Fibroblast of skin of right quadriceps (primary cell): ENCODE data around the gene FKRP.
A peak's percentile ranks its signal among the peaks of the same experiment; 100 is the strongest.

Experiments
- DNase-seq: peaks from one replicate; pipeline ENCODE4 v3.0.0-alpha.2; 2013

Gene FKRP

DNA sequence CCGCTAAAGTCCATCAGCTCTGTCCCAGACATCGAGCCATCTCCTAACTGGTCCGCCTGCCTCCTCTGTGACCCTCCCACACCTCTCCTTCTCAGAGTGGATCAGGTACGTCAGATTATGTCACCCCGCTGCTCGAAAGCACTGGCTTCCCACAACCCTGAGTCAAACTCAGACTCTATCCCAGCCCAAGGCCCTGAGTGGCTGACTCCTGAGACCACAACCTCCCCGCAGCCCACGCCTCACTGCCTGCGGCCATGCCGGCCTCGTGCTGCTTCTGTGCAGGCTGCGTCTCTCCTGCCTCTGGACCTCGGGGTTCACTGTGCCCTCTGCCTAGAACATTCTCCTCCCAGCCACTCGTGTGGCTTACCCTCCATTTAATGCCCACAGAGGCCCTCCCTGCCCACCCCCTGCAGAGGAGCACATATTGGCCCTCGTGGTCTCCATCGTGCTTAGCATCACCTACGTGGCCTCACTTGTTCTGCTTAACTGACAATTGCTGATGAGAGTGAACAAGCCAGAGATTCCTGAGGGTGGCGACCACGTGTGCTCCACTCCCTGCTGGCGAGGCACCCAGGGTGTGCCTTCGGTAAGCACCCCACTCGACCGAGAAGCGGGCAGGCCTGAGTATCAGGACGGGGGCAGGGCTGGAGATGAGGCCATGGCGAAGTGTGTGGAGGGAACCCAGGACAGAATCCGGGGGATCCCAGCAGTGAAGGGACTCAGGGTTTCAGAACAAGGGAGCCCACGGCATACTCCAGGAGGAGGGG lies 13.5 kb upstream of the FKRP start:
- no peak for DNase-seq

DNA sequence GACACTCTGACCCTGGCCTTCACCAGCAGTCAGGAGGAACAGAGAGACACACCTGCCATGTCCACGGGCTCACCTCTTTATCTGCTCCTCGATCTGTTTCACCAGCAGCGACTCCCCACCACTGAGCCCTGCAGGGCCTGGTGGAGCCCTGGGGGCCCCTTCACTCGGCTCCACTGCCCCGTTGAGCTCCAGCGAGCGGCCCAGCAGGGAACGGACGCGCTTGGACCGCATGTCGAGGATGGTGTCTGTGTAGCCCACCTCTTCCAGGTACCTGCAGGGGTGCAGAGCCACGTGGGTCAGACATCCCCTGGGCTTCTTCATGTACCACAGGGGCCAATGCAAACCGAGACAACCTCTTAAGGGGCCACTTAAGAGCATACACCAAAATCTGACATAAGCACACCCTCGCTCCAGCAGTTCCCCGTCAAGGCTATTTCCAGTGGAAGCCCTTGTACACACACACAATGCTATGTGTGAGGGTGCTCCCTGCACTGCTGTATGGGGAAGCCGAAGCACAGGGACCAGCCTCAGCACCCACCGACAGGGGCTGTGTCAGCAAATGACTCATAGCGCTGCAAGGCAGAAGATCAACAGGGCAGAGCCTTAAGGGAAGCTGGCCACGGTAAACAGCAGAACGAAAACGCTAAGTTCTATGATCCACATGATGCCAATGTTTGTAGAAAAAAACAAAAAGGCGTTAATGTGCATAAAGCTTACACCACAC lies 12.7 kb upstream of the FKRP start:
- no peak for DNase-seq

DNA sequence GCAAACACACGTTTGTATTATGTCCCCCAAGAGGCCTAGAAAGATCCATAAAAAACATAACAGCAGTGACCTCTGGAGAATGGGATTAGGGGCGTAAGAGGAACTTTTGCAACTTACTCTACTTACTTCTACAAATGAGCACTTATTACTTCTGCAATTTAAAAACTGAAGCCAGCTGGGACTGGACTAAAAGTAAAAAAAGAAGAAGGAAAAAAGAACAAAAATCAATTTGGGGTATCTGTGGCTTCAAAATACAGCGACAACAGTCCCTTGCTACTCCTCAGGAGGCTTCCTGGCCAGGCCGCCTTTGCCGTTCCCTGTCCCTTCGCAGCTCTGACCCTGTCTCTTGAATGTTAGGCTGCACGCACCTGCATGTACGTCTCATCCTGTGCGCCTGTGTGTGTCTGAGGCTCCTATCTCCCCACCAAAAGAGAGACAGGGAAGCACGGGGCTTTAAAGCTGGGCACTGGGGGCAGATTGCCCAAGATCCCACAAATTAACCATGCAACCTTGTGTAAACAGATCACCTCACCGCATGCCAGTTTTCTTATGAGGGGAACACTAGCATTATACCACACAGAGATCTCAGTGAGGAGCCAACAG lies 12.1 kb upstream of the FKRP start:
- no peak for DNase-seq

DNA sequence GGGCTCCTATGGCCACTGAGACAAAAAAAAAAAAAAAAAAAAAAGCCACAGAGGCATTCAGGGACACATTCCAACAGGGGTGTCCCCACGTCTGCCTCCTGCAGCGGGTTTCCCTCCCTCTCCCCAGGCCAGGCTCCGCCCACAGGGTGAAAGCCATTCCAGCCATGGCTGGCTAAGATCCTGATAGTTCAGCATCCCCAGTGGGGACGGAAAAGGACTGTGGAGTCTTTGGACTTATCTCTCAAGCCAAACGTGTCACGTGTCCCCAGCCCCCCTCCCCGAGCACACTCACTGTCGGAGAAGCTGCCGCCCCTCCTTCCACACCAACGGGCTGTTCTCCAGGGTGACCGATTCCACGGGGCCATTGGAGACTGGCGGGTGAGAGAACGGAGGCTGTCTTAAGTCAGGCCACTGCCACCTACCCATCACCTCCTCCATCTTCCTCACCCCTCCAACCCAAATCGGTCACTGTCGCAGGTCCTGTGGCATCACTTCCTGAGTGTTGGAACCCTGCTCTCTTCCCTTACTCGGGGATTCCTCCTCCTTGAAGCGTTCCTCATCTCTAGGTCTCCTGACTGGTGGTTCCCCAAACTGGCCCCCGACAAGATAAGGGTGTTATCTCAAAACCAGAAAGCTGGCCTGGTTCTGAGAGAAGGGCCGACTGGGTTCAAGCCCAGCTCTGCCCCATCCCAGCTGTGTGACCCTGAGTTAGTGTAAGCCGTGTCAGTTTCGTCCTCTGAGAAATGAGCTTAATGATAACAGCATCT lies 9.1 kb upstream of the FKRP start:
- no peak for DNase-seq

DNA sequence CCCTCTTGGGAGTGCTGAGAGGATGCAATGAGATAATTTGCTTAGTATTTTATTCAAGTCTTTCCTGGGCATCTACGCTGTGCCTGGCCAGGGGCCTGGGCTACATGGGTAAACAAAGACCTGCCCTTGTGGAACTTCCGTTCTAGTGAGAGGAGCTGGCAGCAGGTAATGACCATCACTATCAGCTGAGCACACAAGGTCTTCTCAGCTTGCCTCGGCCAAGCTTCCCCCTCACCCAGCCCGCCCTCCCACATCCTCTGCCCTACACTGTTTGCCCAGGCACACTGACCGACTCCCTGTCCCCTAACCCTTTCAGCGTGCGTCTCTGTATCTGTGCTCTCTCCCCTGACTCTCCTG lies 8.6 kb upstream of the FKRP start:
- no peak for DNase-seq

DNA sequence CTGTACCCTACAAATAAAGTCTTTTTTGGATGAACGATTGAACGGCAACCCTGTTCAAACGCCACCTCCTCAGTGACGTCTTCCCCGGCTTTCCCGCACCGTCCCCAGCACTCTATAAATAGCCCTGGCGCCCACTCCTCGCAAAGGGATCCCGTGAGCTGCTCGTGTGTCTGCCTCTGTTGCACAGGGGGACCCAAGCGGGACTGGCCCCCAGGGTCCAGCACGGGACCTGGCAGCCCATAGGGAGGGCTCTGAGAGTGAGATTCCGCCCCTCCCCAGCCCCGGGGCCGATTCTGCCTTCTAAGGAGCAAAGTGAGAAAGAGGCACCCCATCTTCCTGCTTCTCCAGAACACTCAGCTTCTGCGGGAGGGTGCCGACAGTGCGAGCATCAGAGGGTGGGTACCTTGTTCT lies 8.1 kb upstream of the FKRP start:
- no peak for DNase-seq

DNA sequence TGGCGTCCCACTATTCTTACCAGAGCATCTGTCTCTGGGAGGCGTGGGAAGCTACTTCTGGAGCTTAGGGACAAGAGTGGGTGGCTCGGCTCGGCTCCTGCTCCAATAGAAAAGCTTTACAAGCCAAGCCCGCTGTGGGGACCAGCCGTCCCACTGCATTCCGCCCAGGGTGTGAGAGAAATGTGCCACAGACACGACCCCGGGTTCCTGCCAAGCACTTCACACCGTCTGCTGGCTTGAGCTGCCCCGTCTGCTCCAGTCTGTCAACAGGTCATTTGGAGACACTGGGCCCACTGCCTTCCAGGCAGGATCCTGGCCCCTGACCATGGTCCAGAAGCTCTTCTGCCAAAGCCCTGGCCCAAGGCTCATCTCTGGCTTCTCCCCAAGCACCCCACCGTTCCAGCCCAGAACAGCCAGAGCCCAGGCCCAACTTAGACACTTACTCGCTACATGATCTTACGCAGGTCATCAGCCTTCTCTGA lies 6.5 kb upstream of the FKRP start:
- no peak for DNase-seq

DNA sequence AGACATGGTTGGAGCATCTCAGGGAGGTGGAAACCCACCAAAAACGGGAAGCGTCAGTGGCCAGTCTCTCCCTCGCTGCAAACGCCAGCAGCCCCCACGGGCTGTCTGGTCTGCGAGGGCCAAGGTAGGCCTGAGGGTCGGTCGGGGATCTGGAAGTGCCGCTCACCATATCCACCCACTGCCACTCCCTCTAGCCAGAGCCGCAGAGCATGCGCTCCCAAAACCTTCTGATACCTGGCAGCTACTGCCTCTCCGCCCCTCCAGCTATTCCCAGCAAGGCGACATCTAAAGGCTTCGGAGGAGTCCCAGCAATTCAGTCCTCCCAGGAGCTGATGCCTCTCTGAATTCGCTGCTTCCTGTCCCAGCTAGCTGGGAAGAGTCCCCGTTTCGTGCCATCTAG lies 4.4 kb upstream of the FKRP start:
- no peak for DNase-seq

DNA sequence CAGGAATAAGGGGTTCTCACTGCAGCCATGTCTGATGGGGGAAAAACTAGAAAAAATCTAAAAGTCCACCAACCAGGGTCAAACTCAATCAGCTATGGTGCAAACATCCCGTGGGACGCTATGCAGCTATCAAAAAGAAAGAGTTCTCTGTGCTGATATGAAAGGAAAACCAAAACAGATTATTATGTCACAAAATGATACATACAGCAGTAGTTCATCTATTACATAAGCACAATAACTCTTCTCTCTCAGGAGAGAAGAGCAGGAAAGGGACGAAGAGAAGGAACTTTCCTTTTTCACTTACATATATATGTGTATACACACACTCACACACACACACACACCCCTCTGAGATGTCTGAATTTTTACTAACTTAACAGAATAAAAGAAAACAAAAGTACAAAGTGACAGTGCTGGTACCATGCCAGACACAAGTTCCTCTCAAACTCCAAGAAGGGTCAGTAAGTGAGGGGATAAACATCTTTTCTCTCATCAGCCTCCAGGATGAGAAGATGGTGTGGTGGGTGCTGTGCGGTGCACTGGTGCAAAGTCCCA lies 2.9 kb upstream of the FKRP start:
- no peak for DNase-seq

DNA sequence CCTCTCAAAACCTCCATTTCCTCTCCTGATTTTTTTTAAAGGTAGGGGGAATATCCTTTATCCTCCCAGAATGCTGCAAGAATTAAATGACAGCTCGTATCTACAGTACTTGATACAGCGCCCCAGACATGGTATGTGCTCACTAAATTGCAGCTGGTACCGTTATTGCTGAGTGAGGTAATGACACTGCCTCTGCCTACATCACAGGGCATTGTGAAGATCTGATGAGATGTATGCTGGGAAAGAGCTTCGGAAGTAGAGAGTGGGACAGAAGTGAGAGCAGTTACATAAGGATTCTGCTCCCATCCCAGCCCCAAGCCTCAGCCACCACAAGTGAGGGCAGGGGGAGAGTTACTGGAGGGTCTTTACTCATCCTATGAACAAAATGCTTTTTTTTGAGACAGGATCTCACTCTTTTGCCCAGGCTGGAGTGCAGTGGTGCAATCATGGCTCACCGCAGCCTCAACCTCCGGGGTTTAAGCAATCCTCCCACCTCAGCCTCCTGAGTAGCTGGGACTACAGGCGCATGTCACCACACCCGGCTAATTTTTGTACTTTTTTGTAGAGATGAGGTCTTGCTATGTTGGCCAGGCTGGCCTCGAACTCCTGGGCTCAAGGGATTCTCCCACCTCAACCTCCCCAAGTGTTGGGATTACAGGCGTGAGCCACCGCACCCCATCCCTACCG lies 1.7 kb upstream of the FKRP start:
- no peak for DNase-seq

DNA sequence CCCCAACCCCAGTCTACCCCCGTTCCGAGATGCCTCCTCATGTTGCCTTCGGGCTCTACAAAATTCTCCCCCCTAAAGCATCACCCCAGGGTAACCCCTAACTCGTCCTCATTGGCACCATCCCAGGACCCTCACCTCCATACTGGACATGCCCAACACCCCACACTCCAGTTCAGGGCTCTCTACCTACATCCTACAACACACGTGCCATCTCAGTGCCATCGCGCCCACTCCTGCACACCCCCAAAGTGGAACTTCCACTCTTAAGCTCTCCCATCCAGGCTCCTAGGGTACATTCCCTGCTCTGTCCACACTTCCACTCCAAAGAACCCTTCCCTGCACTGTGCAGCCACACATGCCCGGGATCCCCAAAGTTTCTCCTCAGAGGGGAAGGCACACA lies 827 bp upstream of the FKRP start:
- no peak for DNase-seq

DNA sequence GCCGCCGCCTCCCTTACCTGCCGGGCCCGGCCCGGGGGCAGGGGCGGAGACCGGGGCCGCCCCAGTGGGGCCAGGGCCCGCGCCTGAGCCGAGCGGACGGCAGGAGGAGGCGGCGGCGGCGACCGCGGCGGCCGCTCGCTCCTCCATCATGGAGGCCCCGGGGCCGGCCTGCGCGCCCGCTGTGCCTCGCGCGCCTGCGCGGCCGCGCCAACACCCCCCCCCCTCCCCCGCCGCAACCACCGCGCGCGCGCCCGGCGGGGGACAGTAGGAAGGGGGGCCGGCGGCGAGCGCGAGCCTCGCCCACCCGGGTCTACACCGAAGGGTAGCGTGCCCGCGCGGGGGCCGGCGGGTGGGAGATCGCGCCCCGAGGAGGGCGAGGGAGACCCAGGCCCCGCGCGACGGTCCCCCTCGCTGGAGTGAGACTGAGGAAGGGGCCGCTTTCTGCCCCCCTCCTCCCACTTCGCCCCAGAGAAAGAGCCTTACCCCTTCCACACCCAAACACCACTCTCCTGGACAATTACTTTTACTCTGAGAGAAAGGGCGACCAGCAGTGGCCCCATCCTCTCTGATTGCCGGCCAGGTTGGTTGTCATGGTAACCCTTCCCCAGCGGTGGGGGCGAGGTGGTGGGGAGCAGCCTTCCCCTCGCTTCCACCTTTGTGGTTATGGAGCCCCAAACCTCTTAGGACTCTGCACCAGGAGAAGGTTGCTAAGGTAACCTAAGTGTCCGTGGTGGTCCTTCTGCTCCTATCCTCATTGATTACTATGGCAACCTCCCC lies 612 bp downstream of the FKRP start, which contains the start of gene STRN4:
Gene STRN4 (minus strand): TSS at position 170 of the 777 bp plus-strand sequence. CDS start 20 bp downstream, at position 150.
- peak; percentile 61 for DNase-seq

DNA sequence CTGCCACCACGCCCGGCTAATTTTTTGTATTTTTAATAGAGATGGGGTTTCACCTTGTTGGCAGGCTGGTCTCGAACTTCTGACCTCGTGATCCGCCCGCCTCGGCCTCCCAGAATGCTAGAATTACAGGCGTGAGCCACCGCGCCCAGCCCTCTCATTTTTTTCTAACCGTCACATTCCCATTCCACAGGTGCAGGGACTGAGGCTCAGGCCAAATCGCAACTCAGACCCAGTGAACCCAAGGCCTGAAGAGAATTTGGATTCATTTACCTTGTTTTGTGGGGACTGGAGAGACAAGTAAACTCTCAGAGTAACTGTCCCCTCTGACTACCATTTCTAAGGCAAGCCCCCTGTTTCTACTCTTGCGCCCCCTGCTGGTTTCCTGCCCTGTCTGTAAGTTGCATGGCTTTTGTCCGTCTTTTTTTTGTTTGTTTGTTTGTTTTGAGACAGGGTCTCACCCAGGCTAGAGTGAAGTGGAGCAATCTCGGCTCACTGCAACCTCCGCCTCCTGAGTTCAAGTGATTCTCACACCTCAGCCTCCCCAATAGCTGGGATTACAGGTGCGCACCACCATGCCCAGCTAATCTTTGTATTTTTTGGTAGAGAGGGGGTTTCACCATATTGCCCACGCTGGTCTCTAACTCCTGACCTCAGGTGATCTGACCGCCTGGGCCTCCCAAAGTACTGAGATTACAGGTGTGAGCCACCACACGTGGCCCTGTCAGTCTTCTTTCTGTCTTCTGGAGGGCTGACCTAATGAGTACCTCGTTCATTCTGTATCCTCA lies 2.7 kb downstream of the FKRP start:
- peak; percentile 45 for DNase-seq

DNA sequence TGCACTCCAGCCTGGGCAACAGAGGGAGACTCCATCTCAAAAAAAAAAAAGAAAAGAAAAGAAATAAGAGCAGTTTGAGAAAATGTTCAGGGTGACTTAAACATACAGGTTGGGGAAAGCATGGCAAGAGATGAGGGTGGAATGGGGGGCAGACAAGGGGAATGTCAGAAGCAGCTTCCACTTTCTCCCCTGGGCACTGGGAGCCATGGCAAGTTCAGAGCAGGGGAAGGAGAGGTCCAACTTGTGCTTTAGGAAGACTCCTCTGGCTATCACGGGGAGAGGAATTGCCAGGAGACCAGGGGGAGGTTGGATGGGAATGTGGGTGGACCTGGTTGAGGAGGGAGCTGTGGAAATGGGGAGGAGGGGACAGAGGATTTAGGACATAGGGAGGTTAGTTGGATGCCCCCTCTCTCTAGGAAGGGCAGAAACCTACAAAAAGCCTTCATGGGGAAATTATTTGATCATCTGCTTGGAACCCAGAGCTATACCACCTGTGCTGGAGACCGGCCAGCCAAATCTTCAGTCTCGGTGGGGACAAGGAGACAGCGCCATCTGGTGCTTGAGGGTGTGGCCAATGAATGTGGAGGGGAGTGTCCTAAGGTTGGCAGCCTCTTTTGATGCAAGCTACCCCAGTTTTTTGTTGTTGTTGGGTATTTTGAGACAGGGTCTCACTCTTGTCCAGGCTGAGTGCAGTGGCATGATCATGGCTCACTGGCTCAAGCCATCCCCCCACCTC lies 7.7 kb downstream of the FKRP start:
- DNase-seq: no peak

DNA sequence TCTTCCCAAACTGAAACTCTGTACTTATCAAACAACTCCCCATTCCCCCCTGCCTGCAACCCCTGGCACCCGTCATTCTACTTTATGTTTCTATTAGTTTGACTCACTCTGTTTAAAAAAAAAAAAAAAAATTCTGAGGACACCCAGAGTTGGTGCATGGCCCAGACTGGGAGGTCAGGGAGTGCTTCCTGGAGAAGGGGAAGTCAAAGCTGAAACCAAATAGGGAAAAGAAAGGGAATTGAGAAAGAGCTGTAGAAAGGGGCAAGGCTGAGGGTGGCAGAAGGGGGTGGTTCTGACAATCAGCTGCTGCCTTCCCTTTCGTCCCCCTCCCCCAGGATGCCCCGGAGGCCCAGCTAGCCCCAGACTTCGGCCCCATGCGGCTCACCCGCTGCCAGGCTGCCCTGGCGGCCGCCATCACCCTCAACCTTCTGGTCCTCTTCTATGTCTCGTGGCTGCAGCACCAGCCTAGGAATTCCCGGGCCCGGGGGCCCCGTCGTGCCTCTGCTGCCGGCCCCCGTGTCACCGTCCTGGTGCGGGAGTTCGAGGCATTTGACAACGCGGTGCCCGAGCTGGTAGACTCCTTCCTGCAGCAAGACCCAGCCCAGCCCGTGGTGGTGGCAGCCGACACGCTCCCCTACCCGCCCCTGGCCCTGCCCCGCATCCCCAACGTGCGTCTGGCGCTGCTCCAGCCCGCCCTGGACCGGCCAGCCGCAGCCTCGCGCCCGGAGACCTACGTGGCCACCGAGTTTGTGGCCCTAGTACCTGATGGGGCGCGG lies 9.4 kb downstream of the FKRP start:
- peak; percentile 55 for DNase-seq

DNA sequence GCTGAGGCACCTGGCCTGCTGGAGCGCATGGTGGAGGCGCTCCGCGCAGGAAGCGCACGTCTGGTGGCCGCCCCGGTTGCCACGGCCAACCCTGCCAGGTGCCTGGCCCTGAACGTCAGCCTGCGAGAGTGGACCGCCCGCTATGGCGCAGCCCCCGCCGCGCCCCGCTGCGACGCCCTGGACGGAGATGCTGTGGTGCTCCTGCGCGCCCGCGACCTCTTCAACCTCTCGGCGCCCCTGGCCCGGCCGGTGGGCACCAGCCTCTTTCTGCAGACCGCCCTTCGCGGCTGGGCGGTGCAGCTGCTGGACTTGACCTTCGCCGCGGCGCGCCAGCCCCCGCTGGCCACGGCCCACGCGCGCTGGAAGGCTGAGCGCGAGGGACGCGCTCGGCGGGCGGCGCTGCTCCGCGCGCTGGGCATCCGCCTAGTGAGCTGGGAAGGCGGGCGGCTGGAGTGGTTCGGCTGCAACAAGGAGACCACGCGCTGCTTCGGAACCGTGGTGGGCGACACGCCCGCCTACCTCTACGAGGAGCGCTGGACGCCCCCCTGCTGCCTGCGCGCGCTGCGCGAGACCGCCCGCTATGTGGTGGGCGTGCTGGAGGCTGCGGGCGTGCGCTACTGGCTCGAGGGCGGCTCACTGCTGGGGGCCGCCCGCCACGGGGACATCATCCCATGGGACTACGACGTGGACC lies 10.1 kb downstream of the FKRP start:
- no peak for DNase-seq

DNA sequence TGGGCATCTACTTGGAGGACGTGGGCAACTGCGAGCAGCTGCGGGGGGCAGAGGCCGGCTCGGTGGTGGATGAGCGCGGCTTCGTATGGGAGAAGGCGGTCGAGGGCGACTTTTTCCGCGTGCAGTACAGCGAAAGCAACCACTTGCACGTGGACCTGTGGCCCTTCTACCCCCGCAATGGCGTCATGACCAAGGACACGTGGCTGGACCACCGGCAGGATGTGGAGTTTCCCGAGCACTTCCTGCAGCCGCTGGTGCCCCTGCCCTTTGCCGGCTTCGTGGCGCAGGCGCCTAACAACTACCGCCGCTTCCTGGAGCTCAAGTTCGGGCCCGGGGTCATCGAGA lies 10.7 kb downstream of the FKRP start:
- DNase-seq: no peak

DNA sequence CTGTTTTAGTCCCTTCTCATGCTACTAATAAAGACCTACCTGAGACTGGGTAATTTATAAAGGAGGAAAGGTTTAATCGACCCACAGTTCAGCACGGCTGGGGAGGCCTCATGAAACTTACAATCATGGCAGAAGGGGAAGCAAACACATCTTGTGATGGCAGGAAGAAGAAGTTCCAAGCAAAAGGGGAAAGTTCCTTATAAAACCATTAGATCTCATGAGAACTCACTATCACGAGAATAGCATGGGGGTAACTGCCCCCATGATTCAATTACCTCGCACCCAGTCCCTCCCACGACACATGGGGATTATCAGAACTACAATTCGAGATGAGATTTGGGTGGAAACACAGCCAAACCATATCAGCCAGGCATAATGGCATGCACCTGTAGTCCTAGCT lies 13.3 kb downstream of the FKRP start:
- DNase-seq: no peak
